CD4-positive, alpha-beta T cell treated with Interleukin-4 for 1 hour (primary cell): ENCODE data around the gene EPS8.

ENCODE experiments used
- DNase-seq, 2 donors: peaks; one replicate each; pipeline ENCODE4 v3.0.0-alpha.2; 2020 to 2022

Gene EPS8

GRCh38 chr12:15688202-15688736 is 100.9 kb downstream of the EPS8 start:
- DNase-seq = peak; percentile 11 to 62

GRCh38 chr12:15687583-15687982 is 101.6 kb downstream of the EPS8 start:
- DNase-seq = no peak

GRCh38 chr12:15684896-15685658 is 104.1 kb downstream of the EPS8 start:
- no peak for DNase-seq

- no peak for DNase-seq
Observed at GRCh38 chr12:15682826-15683225, 106.4 kb downstream of the EPS8 start.

- DNase-seq = no peak
Observed at GRCh38 chr12:15679151-15679550, 110.0 kb downstream of the EPS8 start.

GRCh38 chr12:15677726-15678201 is 111.4 kb downstream of the EPS8 start:
- no peak for DNase-seq

- DNase-seq = no peak
Observed at GRCh38 chr12:15677228-15677627, 112.0 kb downstream of the EPS8 start.

- no peak for DNase-seq
Observed at GRCh38 chr12:15672671-15673270, 116.4 kb downstream of the EPS8 start.

- DNase-seq = no peak
Observed at GRCh38 chr12:15670756-15671155, 118.4 kb downstream of the EPS8 start.

GRCh38 chr12:15669256-15669948 is 119.8 kb downstream of the EPS8 start:
- DNase-seq = no peak

GRCh38 chr12:15664491-15664890 is 124.7 kb downstream of the EPS8 start:
- DNase-seq = no peak

GRCh38 chr12:15662983-15663659 is 126.1 kb downstream of the EPS8 start:
- no peak for DNase-seq

- DNase-seq = no peak
Observed at GRCh38 chr12:15662303-15662980, 126.7 kb downstream of the EPS8 start.

- DNase-seq = no peak
Observed at GRCh38 chr12:15651371-15651770, 137.8 kb downstream of the EPS8 start.

GRCh38 chr12:15650399-15651128 is 138.6 kb downstream of the EPS8 start:
- no peak for DNase-seq

- DNase-seq = no peak
Observed at GRCh38 chr12:15649347-15649746, 139.8 kb downstream of the EPS8 start.

- DNase-seq = no peak
Observed at GRCh38 chr12:15648558-15648957, 140.6 kb downstream of the EPS8 start.

GRCh38 chr12:15646581-15646980 is 142.6 kb downstream of the EPS8 start:
- no peak for DNase-seq

- DNase-seq = no peak
Observed at GRCh38 chr12:15644700-15645099, 144.5 kb downstream of the EPS8 start.

GRCh38 chr12:15638231-15638630 is 151.0 kb downstream of the EPS8 start:
- no peak for DNase-seq

- no peak for DNase-seq
Observed at GRCh38 chr12:15636060-15636890, 152.9 kb downstream of the EPS8 start.
